Type B pancreatic cell (in vitro differentiated cells): ENCODE measurements around the gene NALCN. TPM values are rescaled to one million over a fixed set of nuclear protein-coding genes. Genes with fewer than 3 reads are reported as not detected.

Experiments
- DNase-seq: peaks from one replicate; pipeline ENCODE4 v3.0.0; 2021; ENCODE audit warnings: mixed read lengths; ENCODE audit not compliant: unreplicated experiment; ENCODE audit errors: extremely low spot score
- H3K27ac Mint-ChIP-seq: 2 replicates; pipeline ENCODE4 v1.8.0; 2021; ENCODE audit warnings: mild to moderate bottlenecking, mixed read lengths
- H3K27me3 Mint-ChIP-seq: 2 replicates; pipeline ENCODE4 v1.8.0; 2021; ENCODE audit warnings: mixed read lengths
- H3K36me3 Mint-ChIP-seq: 2 replicates; pipeline ENCODE4 v1.8.0; 2021; ENCODE audit warnings: mixed read lengths
- H3K4me1 Mint-ChIP-seq: one replicate; pipeline ENCODE4 v1.8.0; 2021; ENCODE audit warnings: mixed read lengths; ENCODE audit not compliant: unreplicated experiment
- H3K4me3 Mint-ChIP-seq: 2 replicates; pipeline ENCODE4 v1.8.0; 2021; ENCODE audit warnings: mild to moderate bottlenecking, mixed read lengths
- H3K9me3 Mint-ChIP-seq: 2 replicates; pipeline ENCODE4 v1.8.0; 2021; ENCODE audit warnings: mixed read lengths
- total RNA-seq: library from RNA; stranded (reverse); gene quantifications from 2 replicates; pipeline ENCODE4 v1.2.1, GENCODE V29; 2021; ENCODE audit warnings: low replicate concordance
- TF ChIP-seq, protein P1 (sequence below): fragments of 200-600 bp; sonication (generic); conservative IDR thresholded peaks from 2 replicates; pipeline ENCODE4 v1.5.0; 2021; ENCODE audit warnings: antibody characterized with exemption, mild to moderate bottlenecking

NALCN gene
- total RNA-seq, 1 donor from 2014 or later = 0.70 TPM

DNA sequence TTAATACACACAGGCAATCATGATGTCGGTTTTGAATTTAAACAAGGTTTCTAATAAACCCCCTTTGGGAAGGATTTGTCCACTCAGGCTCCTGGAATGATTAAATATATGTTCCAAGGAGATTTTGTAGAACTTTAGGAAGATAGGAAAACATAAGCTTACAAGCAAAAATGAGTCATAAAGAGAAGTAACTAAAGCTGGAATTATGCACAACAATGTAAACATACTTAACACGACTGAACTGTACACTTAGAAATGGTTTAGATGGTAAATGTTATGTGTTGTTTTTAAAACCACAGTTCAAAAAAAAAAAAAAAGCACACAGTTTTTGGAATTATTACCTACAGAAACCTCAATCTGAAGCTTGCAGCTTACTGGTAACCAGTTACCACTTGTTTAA is 304.4 kb downstream of the NALCN start:
- Mint-ChIP-seq H3K36me3 (no peaks in the 10 kb centered on the region), H3K4me1 (peaks cover 23% of the 10 kb centered on the region), H3K27me3 (no peaks in the 10 kb centered on the region), H3K27ac (no peak overlapping the region), H3K9me3 (no peaks in the 10 kb centered on the region), H3K4me3 (no peak overlapping the region)
- no peak for DNase-seq
- TF ChIP-seq, protein P1, sequence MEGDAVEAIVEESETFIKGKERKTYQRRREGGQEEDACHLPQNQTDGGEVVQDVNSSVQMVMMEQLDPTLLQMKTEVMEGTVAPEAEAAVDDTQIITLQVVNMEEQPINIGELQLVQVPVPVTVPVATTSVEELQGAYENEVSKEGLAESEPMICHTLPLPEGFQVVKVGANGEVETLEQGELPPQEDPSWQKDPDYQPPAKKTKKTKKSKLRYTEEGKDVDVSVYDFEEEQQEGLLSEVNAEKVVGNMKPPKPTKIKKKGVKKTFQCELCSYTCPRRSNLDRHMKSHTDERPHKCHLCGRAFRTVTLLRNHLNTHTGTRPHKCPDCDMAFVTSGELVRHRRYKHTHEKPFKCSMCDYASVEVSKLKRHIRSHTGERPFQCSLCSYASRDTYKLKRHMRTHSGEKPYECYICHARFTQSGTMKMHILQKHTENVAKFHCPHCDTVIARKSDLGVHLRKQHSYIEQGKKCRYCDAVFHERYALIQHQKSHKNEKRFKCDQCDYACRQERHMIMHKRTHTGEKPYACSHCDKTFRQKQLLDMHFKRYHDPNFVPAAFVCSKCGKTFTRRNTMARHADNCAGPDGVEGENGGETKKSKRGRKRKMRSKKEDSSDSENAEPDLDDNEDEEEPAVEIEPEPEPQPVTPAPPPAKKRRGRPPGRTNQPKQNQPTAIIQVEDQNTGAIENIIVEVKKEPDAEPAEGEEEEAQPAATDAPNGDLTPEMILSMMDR = no peak

DNA sequence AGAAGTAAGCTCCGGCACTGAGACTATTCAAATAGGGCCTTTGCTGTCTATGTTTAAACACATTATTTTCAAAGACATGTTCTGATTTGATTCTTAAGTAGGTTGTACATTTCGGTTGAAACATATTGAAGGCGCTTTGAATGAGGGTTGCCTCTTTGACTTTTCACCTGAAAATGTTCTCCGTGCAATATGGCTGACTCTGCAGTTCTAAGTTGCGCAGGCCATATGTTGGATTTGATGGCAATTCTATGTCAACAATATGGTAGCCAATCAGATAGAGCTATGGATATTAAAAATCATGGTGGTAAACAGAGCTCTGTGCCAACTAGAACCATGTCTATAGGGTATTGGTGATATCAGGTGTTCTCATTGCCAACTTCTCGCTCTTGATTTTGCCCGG is 307.3 kb downstream of the NALCN start:
- Mint-ChIP-seq H3K27ac (no peak overlapping the region), H3K9me3 (peaks cover 4% of the 10 kb centered on the region), H3K27me3 (no peaks in the 10 kb centered on the region), H3K4me1 (peaks cover 7% of the 10 kb centered on the region), H3K4me3 (no peak overlapping the region), H3K36me3 (peaks cover 3% of the 10 kb centered on the region)
- TF ChIP-seq, protein P1 = no peak
- DNase-seq = no peak

DNA sequence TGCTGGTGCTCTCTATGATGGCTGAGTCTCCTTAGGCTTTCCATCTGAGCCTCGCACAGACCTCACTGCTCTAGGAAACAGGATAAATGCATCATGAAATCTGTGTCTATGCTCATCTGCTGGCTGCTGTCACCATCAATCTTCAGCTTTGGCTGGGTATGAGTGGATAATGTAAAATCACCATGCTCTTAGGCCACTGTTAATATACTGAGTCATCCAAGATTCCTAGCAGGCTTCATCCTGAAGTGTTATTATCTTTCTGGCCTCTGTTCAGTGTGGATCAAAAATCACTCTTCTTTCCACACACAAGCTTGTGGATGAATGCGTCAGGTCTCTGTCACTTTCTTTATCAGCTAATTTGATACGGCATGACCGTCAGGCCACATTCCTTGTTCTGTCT is 317.4 kb downstream of the NALCN start:
- no peaks in the 10 kb centered on the region for H3K36me3 Mint-ChIP-seq

DNA sequence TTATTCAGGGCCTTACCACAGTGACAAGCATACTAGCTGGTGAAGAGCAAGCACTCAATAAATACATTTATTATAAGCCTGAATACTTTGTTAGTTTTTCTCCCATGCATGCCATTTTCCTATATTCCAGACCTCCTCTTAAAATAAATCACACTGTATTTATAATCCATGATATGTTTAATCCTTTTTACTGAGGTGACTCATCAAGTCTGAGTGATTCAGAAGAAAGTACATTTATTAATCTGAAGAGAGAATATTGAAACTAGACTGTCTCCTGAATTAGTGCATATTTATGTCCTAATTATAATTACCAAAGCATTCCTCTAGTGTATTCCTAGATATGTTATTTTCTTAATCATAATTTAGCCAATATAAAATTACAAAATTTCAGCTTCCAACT is 323.3 kb downstream of the NALCN start:
- Mint-ChIP-seq H3K9me3 (peaks cover 5% of the 10 kb centered on the region), H3K27me3 (no peaks in the 10 kb centered on the region), H3K4me3 (no peak overlapping the region), H3K36me3 (no peaks in the 10 kb centered on the region), H3K4me1 (no peaks in the 10 kb centered on the region), H3K27ac (no peak overlapping the region)
- no peak for DNase-seq
- TF ChIP-seq, protein P1 = no peak

More for the DNA sequence above, 317.4 kb downstream of the NALCN start:
- H3K9me3 Mint-ChIP-seq = peaks cover 5% of the 10 kb centered on the region
- no peak for DNase-seq
- no peak overlapping the region for H3K4me3 Mint-ChIP-seq
- H3K4me1 Mint-ChIP-seq = no peaks in the 10 kb centered on the region
- no peaks in the 10 kb centered on the region for H3K27me3 Mint-ChIP-seq
- TF ChIP-seq, protein P1 = no peak
- no peak overlapping the region for H3K27ac Mint-ChIP-seq

DNA sequence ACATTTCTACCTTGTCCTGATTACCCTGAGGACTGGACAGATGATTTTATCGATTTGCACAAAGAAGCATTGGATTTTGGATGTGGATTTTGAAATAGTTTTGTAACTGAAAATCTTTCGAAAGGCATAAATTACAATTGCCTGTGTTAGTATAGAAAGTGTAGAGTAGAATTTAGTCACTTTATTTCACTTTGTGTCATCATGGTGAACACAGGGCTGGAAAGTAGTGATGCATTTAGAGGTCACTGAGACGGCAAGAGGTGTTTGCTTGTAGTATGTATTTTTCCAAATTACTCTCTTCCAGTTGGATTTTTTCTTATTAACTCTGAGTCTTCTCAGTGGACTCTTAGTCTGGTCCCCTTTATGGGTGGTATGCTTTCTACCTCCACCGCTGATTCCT is 326.0 kb downstream of the NALCN start:
- no peak overlapping the region for H3K27ac Mint-ChIP-seq

More for the DNA sequence above, 326.0 kb downstream of the NALCN start:
- no peaks in the 10 kb centered on the region for H3K36me3 Mint-ChIP-seq
- H3K27me3 Mint-ChIP-seq = no peaks in the 10 kb centered on the region
- DNase-seq = no peak
- no peaks in the 10 kb centered on the region for H3K4me1 Mint-ChIP-seq
- TF ChIP-seq, protein P1 = no peak
- no peak overlapping the region for H3K4me3 Mint-ChIP-seq
- H3K9me3 Mint-ChIP-seq = no peaks in the 10 kb centered on the region
